ENCODE results near the gene ACOT13. TPM values are rescaled to one million over a fixed set of nuclear protein-coding genes. Genes with fewer than 3 reads are reported as not detected.

The ACOT13 gene
- total RNA-seq, 2 donors from 2014 or later = 2.6 to 3.4 TPM

DNA sequence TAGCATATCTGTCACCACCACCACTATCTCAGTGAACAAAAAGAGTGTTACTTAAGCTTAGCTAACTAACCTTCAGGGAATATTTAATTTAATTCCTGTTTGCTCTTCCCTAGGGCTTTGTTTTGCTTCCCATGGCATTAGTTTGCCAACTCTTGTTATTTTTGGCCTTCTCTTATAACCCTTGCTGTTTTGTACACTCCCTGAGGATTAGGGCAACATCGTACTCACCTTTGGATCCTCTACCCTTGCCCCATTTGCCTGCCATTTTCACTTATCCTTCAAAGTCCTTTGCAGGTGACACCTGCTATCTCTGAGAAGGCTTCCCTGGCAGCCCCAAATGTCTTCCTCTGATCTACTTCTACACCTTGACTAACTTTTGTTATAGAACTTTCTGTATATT lies 23.7 kb downstream of the ACOT13 start:
- H3K27ac ChIP-seq = no peak overlapping the region
- no peaks in the 10 kb centered on the region for H3K27me3 ChIP-seq
- no peak overlapping the region for H3K4me3 ChIP-seq
- TF ChIP-seq, protein P1, sequence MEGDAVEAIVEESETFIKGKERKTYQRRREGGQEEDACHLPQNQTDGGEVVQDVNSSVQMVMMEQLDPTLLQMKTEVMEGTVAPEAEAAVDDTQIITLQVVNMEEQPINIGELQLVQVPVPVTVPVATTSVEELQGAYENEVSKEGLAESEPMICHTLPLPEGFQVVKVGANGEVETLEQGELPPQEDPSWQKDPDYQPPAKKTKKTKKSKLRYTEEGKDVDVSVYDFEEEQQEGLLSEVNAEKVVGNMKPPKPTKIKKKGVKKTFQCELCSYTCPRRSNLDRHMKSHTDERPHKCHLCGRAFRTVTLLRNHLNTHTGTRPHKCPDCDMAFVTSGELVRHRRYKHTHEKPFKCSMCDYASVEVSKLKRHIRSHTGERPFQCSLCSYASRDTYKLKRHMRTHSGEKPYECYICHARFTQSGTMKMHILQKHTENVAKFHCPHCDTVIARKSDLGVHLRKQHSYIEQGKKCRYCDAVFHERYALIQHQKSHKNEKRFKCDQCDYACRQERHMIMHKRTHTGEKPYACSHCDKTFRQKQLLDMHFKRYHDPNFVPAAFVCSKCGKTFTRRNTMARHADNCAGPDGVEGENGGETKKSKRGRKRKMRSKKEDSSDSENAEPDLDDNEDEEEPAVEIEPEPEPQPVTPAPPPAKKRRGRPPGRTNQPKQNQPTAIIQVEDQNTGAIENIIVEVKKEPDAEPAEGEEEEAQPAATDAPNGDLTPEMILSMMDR (IDR thresholded peaks at IDR 0.05) = no peak
- TF ChIP-seq POLR2A (IDR thresholded peaks at IDR 0.05) = no peak
- peaks cover 0 to 2% of the 10 kb centered on the region in 2 donors for H3K36me3 ChIP-seq (replicated peaks in 1 of 2; ENCODE audit: insufficient read depth in 1 of 2, low read depth in 2 of 2)
- no peaks in the 10 kb centered on the region for H3K9me3 ChIP-seq
- ATAC-seq = no peak
- 21 to 43% methylated on average over 1 of the region's 1 CpG for WGBS, 2 donors
- intact Hi-C loops (cut with DNase I) = loop anchor here (5.0 kb wide), 1 partner anchor 103 kb away; no protein-coding TSS in a partner anchor
- DNase-seq = no peak
- H3K4me1 ChIP-seq = no peaks in the 10 kb centered on the region

DNA sequence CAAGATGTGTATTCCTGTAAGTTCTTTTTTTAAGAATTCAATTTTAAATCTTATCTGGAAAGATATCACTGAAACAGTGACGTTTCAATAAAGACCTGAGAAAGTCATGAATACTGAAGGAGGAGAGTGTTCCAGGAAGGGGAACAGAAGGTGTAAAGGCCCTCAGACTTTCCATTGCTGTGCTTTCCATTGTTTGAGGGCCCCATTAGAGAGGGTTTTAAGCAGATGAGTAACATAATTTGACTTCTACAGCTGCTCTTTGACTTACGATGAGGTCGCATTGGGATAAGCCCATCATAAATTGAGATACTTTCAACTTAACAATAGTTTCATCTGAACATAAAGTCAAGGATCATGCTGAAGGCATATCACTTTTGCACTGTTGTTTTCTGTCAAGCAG lies 24.7 kb downstream of the ACOT13 start:
- Histone ChIP-seq H3K27me3 (no peaks in the 10 kb centered on the region), H3K4me1 (no peaks in the 10 kb centered on the region), H3K4me3 (no peak overlapping the region), H3K27ac (no peak overlapping the region), H3K36me3 (replicated peaks in 1 of 2; ENCODE audit: insufficient read depth in 1 of 2, low read depth in 2 of 2) (peaks cover 0 to 2% of the 10 kb centered on the region in 2 donors), H3K9me3 (no peaks in the 10 kb centered on the region)
- 76 to 81% methylated on average over 3 of the region's 3 CpGs for WGBS, 2 donors
- TF ChIP-seq, protein P1 (IDR thresholded peaks at IDR 0.05) = no peak
- TF ChIP-seq POLR2A (IDR thresholded peaks at IDR 0.05) = no peak
- intact Hi-C loops (cut with DNase I) = loop anchor here (5.0 kb wide), 1 partner anchor 104 kb away; no protein-coding TSS in a partner anchor
- DNase-seq (no peak), ATAC-seq (no peak)

DNA sequence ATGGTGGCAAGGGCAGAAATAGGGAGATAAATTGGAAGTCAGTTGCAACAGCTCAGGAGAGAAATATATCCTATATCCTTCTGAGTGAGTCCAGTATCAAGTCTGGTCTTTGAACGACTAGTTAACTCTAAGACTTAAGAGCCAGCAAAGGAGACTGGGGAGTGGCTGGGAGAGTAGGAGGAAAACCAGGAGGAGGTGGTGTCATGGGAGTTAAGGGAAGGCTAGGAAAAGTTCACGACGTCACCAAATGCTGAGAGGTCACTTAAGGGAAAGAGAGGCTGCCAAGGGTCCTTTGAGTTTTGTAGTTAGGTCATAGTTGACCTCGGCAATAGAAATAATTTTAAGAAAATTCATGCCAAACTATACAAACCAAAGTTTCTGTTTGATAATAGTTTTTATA lies 25.1 kb downstream of the ACOT13 start:
- Histone ChIP-seq H3K4me3 (no peak overlapping the region), H3K4me1 (no peaks in the 10 kb centered on the region), H3K27ac (no peak overlapping the region), H3K36me3 (replicated peaks in 1 of 2; ENCODE audit: insufficient read depth in 1 of 2, low read depth in 2 of 2) (peaks cover 0 to 2% of the 10 kb centered on the region in 2 donors), H3K9me3 (no peaks in the 10 kb centered on the region), H3K27me3 (no peaks in the 10 kb centered on the region)
- DNase-seq (no peak), ATAC-seq (no peak)
- intact Hi-C loops (cut with DNase I) = loop anchor here (5.0 kb wide), 1 partner anchor 105 kb away; no protein-coding TSS in a partner anchor
- 65 to 72% methylated on average over 4 of the region's 4 CpGs for WGBS, 2 donors
- no peak for TF ChIP-seq POLR2A (IDR thresholded peaks at IDR 0.05)
- TF ChIP-seq, protein P1 (IDR thresholded peaks at IDR 0.05) = no peak

DNA sequence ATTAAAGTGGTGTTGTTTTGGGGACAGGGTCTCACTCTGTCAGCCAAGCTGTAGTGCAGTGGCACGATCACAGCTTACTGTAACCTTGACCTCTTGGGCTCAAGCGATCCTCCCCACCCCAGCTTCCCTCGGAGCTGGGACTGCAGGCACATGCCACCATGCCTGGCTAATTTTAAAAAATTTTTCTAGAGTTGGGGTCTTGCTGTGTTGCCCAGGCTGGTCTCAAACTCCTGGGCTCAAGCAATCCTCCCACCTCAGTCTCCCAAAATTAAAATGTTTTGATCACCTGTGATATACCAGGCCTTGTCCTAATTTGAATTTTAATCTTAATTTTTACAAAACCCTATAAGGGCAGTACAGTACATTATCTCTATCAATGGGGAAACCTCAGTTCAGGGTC lies 25.5 kb downstream of the ACOT13 start:
- no peaks in the 10 kb centered on the region for H3K4me1 ChIP-seq
- TF ChIP-seq, protein P1 (IDR thresholded peaks at IDR 0.05) = no peak
- no peak for TF ChIP-seq POLR2A (IDR thresholded peaks at IDR 0.05)
- intact Hi-C loops (cut with DNase I) = loop anchor here (5.0 kb wide), 1 partner anchor 105 kb away; no protein-coding TSS in a partner anchor
- WGBS, 2 donors = 78 to 89% methylated on average over 3 of the region's 3 CpGs
- ATAC-seq (no peak), DNase-seq (no peak)
- H3K4me3 ChIP-seq = no peak overlapping the region
- H3K27ac ChIP-seq = no peak overlapping the region
- no peaks in the 10 kb centered on the region for H3K36me3 ChIP-seq (replicated peaks in 1 of 2; ENCODE audit: insufficient read depth in 1 of 2, low read depth in 2 of 2)
- H3K27me3 ChIP-seq = no peaks in the 10 kb centered on the region
- H3K9me3 ChIP-seq = no peaks in the 10 kb centered on the region
